Kasumi-1 (cell line): ENCODE measurements around the gene HIVEP3.
A peak's percentile ranks its signal among the peaks of the same experiment; 100 is the strongest.

Experiments used
- DNase-seq, 2 experiments: peaks; one replicate each; lab custom pipeline; 2025; lab: John Stamatoyannopoulos, UW

Gene HIVEP3

DNA sequence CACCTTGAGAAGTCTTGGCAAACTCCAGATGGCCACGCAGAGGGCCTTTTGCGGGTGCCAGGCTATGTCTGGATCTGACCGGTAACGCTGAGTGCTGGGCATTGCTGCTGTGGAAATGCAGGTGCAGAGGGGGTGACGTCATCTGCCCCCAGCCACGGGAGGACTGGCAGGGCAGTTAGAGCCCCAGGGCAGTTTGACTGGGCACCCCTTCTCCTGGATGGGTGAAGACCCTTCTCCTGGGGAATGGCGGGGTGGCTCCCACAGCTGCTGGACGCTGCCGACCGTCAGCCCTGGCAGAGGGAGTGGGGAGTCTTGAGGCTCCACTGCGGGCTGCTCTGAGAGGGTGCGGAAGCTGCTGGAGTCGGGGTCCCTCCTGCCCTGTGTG, 421.7 kb downstream of the HIVEP3 start:
- no peak for DNase-seq

DNA sequence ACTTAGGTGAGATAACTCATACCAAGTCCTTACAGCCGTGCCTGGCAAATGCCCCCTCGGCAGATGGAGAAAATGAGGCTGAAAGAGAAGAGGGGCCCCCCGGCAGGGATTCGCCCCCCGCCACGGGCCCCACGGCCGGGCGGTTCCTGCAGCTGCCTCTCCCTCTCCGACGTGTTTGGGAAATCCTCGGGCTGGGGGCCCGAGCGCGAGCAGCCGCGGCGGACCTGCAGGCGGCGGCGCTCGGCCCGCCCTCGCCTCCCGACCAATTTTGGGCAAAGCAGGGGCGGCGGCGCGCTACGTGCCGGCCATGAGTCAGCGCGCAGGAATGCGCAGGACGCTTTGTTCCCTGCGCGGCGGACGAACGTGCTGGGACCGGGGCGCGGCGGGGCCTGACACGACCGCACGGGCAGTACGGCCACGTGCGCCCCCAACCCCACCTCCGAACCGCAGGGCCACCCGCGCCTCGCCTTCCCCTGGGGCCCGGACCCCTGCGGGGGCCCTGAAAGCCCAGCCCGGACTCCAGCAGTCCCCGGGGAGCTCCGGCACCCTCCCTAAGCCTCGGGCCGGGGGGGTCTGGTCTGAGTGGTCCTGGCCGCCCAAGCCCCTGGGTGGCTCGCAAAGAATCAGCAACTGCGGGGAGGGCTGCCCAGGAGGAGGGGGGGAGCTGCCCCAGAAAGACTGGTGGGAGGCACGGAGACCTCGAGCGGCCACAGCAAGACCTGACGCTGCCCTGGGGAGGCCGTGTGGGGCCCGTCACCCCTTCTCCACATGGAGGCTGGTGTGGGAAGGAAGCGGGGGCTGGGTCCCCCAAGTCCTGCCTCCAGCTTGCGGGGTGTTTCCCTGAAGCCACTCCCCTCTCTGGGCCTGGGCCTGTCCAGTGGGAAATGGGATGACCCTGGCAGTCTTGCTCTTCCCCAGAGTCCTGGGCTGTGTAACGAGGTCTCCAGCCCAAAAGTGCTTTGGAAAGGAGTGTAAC, 422.4 kb downstream of the HIVEP3 start:
- peak; percentile 36 to 38 for DNase-seq

GRCh38 chr1:41495210-41495948, 423.3 kb downstream of the HIVEP3 start:
- peak; percentile 49 to 51 for DNase-seq

DNA sequence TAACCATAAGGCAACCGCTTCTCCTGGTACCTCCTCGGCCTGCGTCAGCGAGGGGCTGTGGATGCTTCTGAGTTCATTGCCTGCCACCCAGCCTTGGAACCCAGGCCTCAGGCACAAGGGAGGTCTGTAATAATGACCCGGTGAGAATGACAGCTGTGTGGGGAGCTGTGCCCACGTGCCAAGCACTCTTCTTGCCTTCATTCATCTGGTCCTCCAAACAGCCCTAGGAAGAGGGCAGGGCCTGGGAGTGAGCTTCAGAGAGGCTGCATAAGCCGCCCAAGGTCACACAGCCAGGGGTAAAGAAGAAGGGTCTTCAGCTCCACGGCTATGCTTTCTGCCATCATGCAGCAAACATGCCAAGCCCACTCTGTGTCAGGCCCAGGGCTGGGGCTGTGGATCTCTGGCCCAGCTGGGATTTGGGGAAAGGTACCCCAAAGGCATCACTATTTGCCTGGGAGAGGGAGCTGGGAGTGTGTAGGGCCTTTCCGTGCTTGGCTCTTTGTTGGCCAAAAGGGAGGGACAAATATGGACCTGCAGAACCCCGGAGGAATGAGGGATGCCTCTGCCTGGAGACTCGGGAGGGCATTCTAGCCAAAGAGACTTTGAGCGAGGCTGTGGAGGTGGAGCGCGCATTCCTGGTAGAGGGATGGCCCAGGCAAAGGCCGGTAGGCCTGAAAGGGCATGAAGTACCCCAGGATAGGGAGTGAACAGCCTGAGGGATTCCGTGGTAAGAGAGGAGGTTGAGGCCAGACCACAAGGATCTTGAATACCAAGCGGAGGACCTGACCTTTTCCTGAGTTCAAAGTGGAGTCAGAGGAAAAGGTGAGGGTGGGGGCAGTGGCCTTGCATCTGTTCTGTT, 424.1 kb downstream of the HIVEP3 start:
- DNase-seq = no peak

DNA sequence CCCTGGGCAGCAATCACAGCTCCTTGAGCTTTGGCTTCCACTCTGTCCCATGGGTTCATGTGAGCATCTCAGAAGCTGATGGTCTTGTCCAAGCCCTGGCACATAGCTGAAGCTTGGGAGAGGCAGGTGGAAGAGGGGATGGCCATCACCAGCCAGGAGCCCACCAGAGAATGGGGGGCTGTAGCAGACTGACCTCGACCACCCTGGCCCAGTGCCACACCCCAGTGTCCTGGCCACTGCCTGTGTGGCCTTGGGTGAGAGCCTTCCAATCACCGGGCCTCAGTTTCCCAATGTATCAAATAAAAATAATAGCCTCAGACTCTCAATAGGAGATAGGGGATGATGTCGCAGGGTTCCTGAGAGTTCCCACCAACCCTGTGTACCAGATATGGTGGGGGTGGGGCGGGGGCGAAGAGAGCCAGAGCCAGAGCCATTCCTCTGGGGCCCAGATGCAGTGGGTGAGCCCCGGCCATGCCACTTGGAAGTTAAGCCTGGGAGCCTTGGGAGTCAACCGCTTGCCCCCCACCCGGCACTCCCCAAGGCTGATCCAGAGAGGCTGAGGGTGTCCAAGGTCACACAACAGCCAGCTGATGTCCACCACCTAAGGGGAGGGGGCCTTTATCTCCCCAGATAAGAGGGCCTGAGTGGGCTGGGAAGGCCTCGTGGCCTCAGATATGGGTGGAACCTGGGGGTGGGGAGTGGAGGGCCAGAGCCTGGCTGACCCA, 424.9 kb downstream of the HIVEP3 start:
- DNase-seq = no peak

DNA sequence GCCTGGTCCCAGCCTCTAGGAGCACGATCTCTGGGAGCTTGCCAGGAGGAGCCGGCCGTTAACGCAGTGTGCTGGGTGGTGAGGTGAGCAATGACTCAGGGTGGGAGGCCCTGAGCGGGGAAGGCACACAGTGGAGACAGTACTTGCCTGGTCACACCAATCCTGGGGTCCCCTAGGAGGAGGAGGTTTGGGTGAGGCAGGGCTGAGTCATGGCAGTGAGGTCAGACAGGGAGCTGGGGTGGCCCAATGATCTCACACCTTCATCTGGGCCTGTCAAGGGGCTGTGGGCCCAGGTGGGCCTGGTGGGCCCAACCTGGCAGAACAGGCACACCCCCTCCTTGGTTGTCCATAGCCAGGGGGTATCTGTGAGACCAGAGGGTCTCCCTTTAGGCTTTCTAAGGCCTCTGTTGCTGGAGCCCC, 425.6 kb downstream of the HIVEP3 start:
- DNase-seq = no peak

GRCh38 chr1:41492341-41492848, 426.3 kb downstream of the HIVEP3 start:
- peak; percentile 51 to 73 for DNase-seq

- DNase-seq = no peak
These were observed 427.8 kb downstream of the HIVEP3 start for GRCh38 chr1:41490911-41491310.

GRCh38 chr1:41489561-41489960, 429.2 kb downstream of the HIVEP3 start:
- no peak for DNase-seq

- DNase-seq = no peak
These were observed 430.4 kb downstream of the HIVEP3 start for GRCh38 chr1:41488040-41488951.

GRCh38 chr1:41487126-41488039, 431.3 kb downstream of the HIVEP3 start:
- peak; percentile 76 to 78 for DNase-seq

- DNase-seq = peak; percentile 19 to 21
These were observed 432.2 kb downstream of the HIVEP3 start for GRCh38 chr1:41486371-41487125.

DNA sequence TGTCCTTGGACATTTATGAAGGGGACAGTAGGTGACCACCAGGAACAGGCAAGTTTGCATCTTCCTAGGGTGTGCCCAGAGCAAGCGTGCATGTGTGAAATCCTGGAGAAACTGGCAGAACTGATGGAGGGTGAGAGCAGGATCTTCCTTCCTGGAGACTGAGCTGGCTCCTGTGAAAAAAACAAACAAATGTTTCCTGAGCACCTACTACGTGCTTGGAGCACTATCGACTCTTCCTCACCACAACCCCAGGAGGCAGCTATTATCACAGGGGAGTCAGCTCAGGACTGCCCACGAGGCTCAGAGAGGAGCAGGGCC, 432.7 kb downstream of the HIVEP3 start:
- no peak for DNase-seq

- no peak for DNase-seq
These were observed 433.1 kb downstream of the HIVEP3 start for GRCh38 chr1:41485605-41486004.

- DNase-seq = peak in 1 of 2 experiments; percentile 31
These were observed 434.1 kb downstream of the HIVEP3 start, which contains the start of gene EDN2 for GRCh38 chr1:41484402-41485241. TSS of gene EDN2 (minus strand) at chr1:41484683. CDS start at chr1:41484601, 82 bp downstream.

GRCh38 chr1:41483960-41484401, 434.7 kb downstream of the HIVEP3 start:
- DNase-seq = no peak
